Measurements from ENCODE around the gene CYGB.
A peak's percentile ranks its signal among the peaks of the same experiment; 100 is the strongest.
"Not testable (repeated sequence)": the region's sequence is repeated elsewhere in the genome, so short reads cannot be mapped to it uniquely, and the experiment has no call there.

Gene CYGB

DNA sequence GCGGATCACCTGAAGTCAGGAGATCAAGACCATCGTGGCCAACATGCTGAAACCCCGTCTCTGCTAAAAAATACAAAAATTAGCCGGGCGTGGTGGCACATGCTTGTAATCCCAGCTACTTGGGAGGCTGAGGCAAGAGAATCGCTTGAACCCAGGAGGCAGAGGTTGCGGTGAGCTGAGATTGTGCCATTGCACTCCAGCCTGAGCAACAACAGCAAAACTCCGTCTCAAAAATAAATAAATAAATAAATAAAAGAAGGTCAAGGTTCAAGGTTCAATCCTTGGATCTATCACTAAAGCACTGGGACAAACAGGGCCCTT is 12.0 kb downstream of the CYGB start:
- not testable (repeated sequence) for FAIRE-seq; DNase-seq (ENCODE audit: insufficient read length, low spot score)

- DNase-seq (ENCODE audit: insufficient read length, low spot score) = no peak
- FAIRE-seq = no peak
Measured at GRCh38 chr17:76524598-76525512, 12.7 kb downstream of the CYGB start.

DNA sequence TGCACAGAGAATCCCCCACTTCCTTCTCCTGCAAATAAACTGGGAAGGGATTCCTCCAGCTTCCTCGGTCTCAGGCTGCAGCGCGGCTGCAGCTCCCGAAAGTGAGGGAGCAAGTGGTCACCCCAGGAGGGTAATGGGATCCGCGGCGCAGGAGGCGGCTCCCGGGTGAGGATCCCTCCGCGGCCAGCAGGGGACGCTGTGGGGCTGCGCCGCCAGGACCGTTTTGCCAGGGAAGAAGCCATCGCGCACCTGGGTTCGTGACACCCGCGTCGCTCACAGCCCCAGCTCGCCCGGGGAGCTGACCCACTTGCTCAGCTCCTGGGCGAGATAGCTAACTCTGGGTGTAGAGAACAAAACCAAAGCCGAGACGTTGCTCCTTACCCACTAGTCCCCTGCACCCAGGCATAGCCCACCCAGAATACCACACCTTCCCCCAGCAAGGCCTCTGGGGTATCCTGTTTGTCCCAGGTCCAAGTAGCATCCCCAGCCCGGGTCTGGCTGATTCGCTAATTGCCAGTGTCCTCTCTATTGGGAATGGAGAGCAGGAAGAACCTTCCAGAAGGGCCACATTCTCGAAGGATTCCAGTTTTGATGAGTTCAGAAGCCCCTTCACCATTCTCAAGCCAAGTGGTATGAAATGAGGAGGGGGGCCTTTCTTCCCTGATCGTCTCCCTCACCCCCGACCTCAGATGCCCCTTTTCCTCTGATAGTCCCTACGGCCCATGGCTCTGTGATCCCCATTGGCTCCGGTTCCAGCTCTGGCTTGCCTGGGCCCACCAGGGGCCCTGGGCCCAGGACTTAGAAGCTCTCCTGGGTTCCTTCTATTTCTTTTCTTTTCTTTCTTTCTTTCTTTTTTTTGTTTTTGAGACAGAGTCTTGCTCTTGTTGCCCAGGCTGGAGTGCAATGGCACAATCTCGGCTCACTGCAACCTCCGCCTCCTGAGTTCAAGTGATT is 14.1 kb downstream of the CYGB start:
- FAIRE-seq (peak; percentile 92), DNase-seq (ENCODE audit: insufficient read length, low spot score) (peak; percentile 92)

DNA sequence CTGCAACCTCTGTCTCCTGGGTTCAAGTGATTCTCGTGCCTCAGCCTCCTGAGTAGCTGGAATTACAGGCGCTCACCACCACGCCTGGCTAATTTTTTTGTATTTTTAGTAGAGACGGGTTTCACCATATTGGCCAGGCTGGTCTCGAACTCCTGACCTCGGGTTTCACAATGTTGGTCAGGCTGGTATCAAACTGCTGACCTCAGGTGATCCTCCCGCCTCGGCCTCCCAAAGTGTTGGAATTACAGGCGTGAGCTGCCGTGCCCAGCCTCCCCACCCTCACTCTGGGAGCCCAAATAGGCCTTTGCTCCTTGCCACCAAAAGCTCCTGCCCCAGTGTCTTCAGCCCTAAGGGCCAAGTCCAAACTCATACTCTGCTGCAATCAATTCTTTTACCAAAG is 15.8 kb downstream of the CYGB start:
- not testable (repeated sequence) for FAIRE-seq; DNase-seq (ENCODE audit: insufficient read length, low spot score)

GRCh38 chr17:76521262-76521661 is 16.2 kb downstream of the CYGB start:
- FAIRE-seq = no peak
- DNase-seq (ENCODE audit: insufficient read length, low spot score) = no peak

DNA sequence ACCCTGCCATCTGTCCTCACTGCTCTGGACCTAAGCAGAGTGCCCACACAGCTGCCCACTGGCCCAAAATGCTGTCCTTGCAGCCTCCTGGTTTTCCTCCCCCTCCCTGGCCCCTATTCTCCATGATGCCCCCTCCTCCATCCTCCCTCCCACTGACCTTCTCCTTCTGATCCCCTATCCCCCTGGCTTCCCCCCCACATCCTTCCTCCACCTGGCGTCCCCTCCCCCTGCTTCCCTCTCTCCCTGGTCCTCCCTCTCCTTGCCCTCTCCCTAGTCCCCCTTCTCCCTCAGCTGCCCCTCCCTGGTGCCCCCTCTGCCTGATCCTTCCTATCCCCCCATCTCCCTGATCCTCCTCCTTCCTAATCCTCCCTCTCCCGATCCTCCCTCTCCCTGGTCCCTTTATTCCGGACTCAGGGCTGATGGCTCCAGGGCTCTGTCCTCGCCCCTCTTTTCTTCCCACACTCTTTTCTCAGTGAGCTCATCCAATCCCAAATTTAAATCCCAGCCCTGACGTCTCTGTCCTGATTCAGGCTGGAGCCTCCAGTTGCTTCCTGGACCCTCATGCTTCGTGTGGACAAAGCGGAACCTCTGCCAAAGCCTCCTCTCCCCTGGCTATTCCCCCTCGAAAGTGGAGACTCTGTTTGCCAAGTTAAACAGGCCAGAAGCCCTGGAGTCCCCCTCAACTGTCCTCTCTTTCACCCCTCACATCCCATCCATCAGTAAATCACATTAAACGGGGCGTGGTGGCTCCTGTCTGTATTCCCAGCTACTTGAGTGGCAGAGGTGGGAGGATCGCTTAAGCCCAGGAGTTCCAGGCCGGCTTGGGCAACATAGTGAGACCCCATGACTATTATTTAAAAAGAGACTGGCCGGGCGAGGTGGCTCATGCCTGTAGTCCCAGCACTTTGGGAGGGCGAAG is 18.2 kb downstream of the CYGB start:
- DNase-seq (ENCODE audit: insufficient read length, low spot score) = no peak
- no peak for FAIRE-seq

- FAIRE-seq = no peak
- DNase-seq (ENCODE audit: insufficient read length, low spot score) = no peak
Measured at GRCh38 chr17:76517638-76518038, 19.9 kb downstream of the CYGB start.

- DNase-seq (ENCODE audit: insufficient read length, low spot score) (no peak), FAIRE-seq (no peak)
Measured at GRCh38 chr17:76515274-76515949, 22.1 kb downstream of the CYGB start.

DNA sequence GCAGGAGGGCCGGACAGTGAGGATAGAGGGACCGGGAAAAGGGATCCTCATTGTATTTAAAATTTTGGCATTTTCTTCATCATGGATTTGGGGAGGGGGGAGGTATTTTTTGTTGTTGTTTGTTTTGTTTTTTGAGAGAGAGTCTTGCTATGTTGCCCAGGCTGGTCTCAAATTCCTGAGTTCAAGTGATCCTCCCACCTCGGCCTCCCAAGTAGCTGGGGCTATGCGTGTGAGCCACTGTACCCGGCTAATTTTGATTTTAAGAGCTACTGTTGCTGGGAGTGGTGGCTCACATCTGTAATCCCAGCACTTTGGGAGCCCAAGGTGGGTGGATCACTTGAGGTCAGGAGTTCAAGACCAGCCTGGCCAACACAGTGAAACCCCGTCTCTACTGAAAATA is 23.2 kb downstream of the CYGB start:
- DNase-seq (ENCODE audit: insufficient read length, low spot score); FAIRE-seq: not testable (repeated sequence)

- FAIRE-seq = no peak
- no peak for DNase-seq (ENCODE audit: insufficient read length, low spot score)
Measured at GRCh38 chr17:76513306-76513692, 24.2 kb downstream of the CYGB start.

DNA sequence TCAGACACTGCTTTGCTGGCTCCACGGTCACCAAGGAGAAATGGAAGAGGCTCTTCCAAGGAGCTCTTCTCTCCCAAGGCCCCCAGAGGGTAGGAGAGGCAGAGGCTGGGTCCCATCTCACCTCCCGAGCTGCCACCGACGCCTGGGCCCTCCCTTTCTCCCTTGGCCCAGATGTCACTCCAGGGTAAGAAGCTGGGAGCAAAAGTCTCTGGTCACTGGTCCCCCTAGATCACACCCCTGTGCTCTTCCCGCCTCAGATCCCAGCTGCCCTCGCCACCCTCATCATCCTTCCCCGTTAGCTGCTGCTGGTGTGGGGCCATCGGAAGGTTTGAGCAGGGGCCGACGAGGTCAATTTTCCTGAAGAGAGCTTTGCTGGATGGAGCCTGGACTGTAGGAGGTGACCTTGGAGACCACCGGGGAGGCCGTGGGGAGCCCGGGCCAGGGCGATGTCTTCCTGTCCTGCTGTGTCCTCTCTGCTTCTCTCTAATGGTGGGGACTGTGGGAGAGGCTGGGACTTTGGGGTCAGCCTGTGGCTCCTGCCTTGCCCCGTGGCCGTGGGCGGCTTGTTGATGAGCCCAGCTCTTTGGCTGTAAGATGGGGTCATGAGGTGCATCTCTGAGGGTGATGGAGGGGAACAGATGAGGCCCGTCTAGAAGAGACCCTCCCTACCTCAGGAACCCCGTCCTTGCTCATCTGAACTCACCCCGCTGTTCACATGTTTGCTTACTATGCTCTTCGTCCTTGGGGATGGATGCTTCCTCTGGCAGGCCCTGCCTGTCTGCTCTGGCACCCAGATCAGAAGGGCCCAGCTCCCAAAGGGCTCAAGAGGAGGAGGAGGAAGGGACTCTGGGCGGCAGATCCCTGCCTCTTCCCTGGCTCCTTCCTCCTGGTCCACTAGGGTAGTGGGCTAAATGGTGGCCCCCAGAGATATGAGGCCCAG is 24.9 kb downstream of the CYGB start:
- no peak for FAIRE-seq
- no peak for DNase-seq (ENCODE audit: insufficient read length, low spot score)

GRCh38 chr17:76511668-76512365 is 25.7 kb downstream of the CYGB start:
- FAIRE-seq (no peak), DNase-seq (ENCODE audit: insufficient read length, low spot score) (no peak)

DNA sequence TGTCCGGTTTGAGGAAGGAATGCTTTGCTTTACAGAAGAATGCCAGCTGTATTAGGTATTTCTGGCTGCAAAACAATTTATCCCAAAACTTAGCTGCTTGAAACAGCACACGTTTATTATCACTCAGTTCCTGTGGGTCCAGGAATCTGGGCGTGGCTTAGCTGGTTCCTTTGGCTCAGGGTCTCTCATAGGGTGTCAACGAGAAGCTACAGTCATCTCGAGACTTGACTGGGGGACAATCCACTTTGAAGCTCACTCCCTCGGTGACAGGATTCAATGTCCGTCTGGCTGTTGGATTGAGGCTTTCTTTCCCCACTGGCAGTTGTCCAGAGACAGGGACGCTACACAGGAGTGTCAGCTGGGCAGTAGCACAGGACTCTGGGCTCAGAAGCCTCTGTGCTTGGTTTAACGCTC is 26.7 kb downstream of the CYGB start:
- DNase-seq (ENCODE audit: insufficient read length, low spot score) (no peak), FAIRE-seq (no peak)

GRCh38 chr17:76508472-76509063 is 28.9 kb downstream of the CYGB start:
- not testable (repeated sequence) for DNase-seq (ENCODE audit: insufficient read length, low spot score); FAIRE-seq

GRCh38 chr17:76506408-76507345 is 30.8 kb downstream of the CYGB start:
- FAIRE-seq = peak; percentile 28

DNA sequence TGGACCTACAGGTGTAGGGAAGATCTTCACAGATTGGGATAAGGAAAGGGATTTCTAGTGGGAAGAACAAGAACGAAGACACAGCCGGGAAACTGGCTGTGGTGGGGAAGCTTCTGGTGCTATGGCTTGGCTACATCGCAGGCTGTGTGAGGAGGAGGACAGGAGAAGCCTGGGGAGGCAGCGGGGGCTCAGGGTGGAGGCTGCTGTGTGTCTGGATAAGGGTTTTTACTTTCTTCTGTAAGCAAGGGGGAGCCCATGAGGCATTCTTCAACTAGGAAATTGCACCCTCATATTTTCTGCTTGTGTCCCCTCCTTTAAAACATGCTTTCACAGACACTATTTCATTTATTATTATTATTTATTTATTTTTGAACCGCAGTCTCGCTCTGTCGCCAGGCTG is 33.4 kb downstream of the CYGB start:
- DNase-seq (ENCODE audit: insufficient read length, low spot score) = no peak
- no peak for FAIRE-seq

More at GRCh38 chr17:76506408-76507345, 30.8 kb downstream of the CYGB start:
- DNase-seq (ENCODE audit: insufficient read length, low spot score) = peak; percentile 92

All from HTR-8/SVneo (cell line).